ENCODE results near the gene SPATA12.

DNA sequence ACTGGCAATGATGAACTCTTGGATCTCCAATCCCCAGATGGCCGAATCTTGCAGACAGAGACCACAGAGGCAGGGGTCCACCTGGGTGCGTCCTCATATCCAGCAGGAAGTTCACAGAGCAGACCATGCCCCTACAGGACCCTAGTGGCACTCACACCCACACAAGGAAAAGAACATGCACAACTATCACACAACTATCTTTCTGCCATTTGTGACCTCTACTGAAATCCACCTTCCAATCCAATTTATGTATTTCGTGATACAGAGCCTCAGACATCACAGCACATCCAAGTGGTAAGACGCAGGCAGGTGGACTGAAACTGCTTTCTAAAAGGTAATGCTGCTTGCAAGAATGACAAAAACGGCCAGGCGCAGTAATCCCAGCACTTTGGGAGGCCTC is 44.6 kb upstream of the SPATA12 start:
- no peak for TF ChIP-seq EZH2phosphoT487 (IDR thresholded peaks at IDR 0.05; ENCODE audit: unreplicated experiment)
- no peak for TF ChIP-seq CTCF (conservative IDR thresholded peaks at IDR 0.05; ENCODE audit: low read depth in 2 of 2)
- no peak for TF ChIP-seq EZH2 (IDR thresholded peaks at IDR 0.05; ENCODE audit: low read depth, unreplicated experiment)
- TF ChIP-seq POLR2AphosphoS5 (IDR thresholded peaks at IDR 0.05; ENCODE audit: low read depth): no peak
- no peak for TF ChIP-seq JUNB (IDR thresholded peaks at IDR 0.05; ENCODE audit: unreplicated experiment)
- no peak for TF ChIP-seq REST (IDR thresholded peaks at IDR 0.05; ENCODE audit: unreplicated experiment)
- no peak for TF ChIP-seq CREB1 (CRISPR knock-in tag; IDR thresholded peaks at IDR 0.05; ENCODE audit: low read depth)
- no peak for TF ChIP-seq ZNF331 (CRISPR knock-in tag; IDR thresholded peaks at IDR 0.05; ENCODE audit: low read depth)

Measured in GM23338 (cell line).